GM18907 (cell line): Measurements from ENCODE around the gene ERVK3-1.

Experiments
- ATAC-seq: cut with Tn5 transposase; IDR thresholded peaks from one replicate; pipeline ENCODE4 v1.9.1; 2021; ENCODE audit warnings: mild to moderate bottlenecking, moderate library complexity; ENCODE audit not compliant: unreplicated experiment

Gene ERVK3-1

GRCh38 chr19:58357481-58358145 lies 52.4 kb downstream of the ERVK3-1 start:
- ATAC-seq: no peak

GRCh38 chr19:58361900-58362271 lies 56.7 kb downstream of the ERVK3-1 start:
- ATAC-seq: no peak

GRCh38 chr19:58362272-58362994 lies 57.3 kb downstream of the ERVK3-1 start, which contains the start of gene ZNF497:
TSS of gene ZNF497 (minus strand) at chr19:58362751. CDS start at chr19:58357635, 5,116 bp downstream.
- ATAC-seq: peak; percentile 89

GRCh38 chr19:58364146-58364545 lies 59.0 kb downstream of the ERVK3-1 start:
- no peak for ATAC-seq
